GM12878 (cell line): ENCODE results near the gene ABHD3. TPM values are rescaled to one million over a fixed set of nuclear protein-coding genes. Genes with fewer than 3 reads are reported as not detected.

ENCODE experiments used
- ATAC-seq: fragments of 200-7000 bp; cut with Tn5 transposase; 3 replicates; pipeline ENCODE4 v1.9.1; 2020; ENCODE audit warnings: mild to moderate bottlenecking, moderate library complexity
- BruUV-seq: library from RNA; stranded (reverse); fragments of 400-500 nt; replicated peaks from 2 replicates; lab custom pipeline; 2021; lab: Mats Ljungman, UMichigan
- CTCF ChIA-PET: fragments of 300-600 bp; sonication (Branson Sonifier 250); formaldehyde crosslinking; extraction: SDS; loops from one replicate; lab custom pipeline; 2021; ENCODE audit warnings: inconsistent platforms; lab: Yijun Ruan, JAX
- POLR2A ChIA-PET: fragments of 350-600 bp; formaldehyde crosslinking; extraction: SDS; loops from one replicate; lab custom pipeline; 2021; ENCODE audit warnings: inconsistent platforms; lab: Charles Lee
- RAD21 ChIA-PET: fragments of 300-600 bp; sonication (Branson Sonifier 250); formaldehyde crosslinking; loops from one replicate; lab custom pipeline; 2023; ENCODE audit warnings: antibody characterized with exemption; ENCODE audit not compliant: unreplicated experiment; lab: Charles Lee
- SMC1A ChIA-PET: fragments of 300-600 bp; sonication (Branson Sonifier 250); formaldehyde crosslinking; loops from one replicate; lab custom pipeline; 2023; ENCODE audit not compliant: unreplicated experiment, uncharacterized antibody; lab: Charles Lee
- DNase-seq: peaks from one replicate; pipeline ENCODE4 v3.0.0-alpha.2; 2011; ENCODE audit warnings: low read depth, low spot score
- FAIRE-seq: peaks from 3 replicates; lab custom pipeline; 2011; peaks lifted over from hg19 to GRCh38; lab: Jason Lieb, UNC
- H2AFZ ChIP-seq: 2 replicates; pipeline ENCODE4 v1.6.0; 2011; ENCODE audit warnings: low read depth, low read length, control low read depth; ENCODE audit not compliant: control insufficient read depth
- H3K27ac ChIP-seq: 2 replicates; pipeline ENCODE4 v1.5.1; 2011; ENCODE audit warnings: control low read depth; ENCODE audit not compliant: control insufficient read depth, insufficient read depth
- H3K27me3 ChIP-seq, 2 experiments: replicated peaks in 1 of 2; 2 replicates each; pipeline versions ENCODE4 v1.6.0 to v1.6.1; 2011; ENCODE audit warnings: low read length in 1 of 2; ENCODE audit not compliant: control insufficient read depth in 2 of 2, insufficient read depth in 2 of 2
- H3K36me3 ChIP-seq, 2 experiments: 2 replicates each; pipeline ENCODE4 v1.5.1; 2011; ENCODE audit warnings: low read length in 1 of 2; ENCODE audit not compliant: control insufficient read depth in 2 of 2, insufficient read depth in 2 of 2
- H3K4me1 ChIP-seq: 2 replicates; pipeline ENCODE4 v1.6.1; 2011; ENCODE audit warnings: mild to moderate bottlenecking, low read length, moderate library complexity, mixed read lengths; ENCODE audit not compliant: control insufficient read depth, insufficient read depth
- H3K4me2 ChIP-seq: 2 replicates; pipeline ENCODE4 v1.6.0; 2011; ENCODE audit warnings: control low read depth; ENCODE audit not compliant: control insufficient read depth, insufficient read depth
- H3K4me3 ChIP-seq: fragments of 200-600 bp; sonication (generic); 2 replicates; pipeline ENCODE4 v1.5.1; 2016
- H3K79me2 ChIP-seq: 2 replicates; pipeline ENCODE4 v1.6.0; 2011; ENCODE audit warnings: low read length; ENCODE audit not compliant: control insufficient read depth, insufficient read depth
- H3K9ac ChIP-seq: 2 replicates; pipeline ENCODE4 v1.8.0; 2011; ENCODE audit warnings: low read length, control low read depth, mixed read lengths; ENCODE audit not compliant: control insufficient read depth, insufficient read depth
- H3K9me3 ChIP-seq: replicated peaks from 3 replicates; pipeline ENCODE4 v1.5.1; 2011; ENCODE audit warnings: mild to moderate bottlenecking, low read length; ENCODE audit not compliant: control insufficient read depth, insufficient read depth
- H4K20me1 ChIP-seq: 2 replicates; pipeline ENCODE4 v1.6.0; 2011; ENCODE audit not compliant: control insufficient read depth, insufficient read depth
- CUX1 ChIP-seq: IDR thresholded peaks from 2 replicates; pipeline ENCODE4 v1.6.1; 2012; ENCODE audit warnings: improper control_type of control experiment, low read depth, low read length; ENCODE audit not compliant: insufficient replicate concordance
- EZH2 ChIP-seq: IDR thresholded peaks from 2 replicates; pipeline ENCODE4 v1.6.1; 2012; ENCODE audit warnings: low read depth, mild to moderate bottlenecking, control low read depth, inconsistent platforms, low read length, borderline replicate concordance; ENCODE audit not compliant: control insufficient read depth
- HDAC2 ChIP-seq: fragments of 200-600 bp; sonication (generic); IDR thresholded peaks from 2 replicates; pipeline ENCODE4 v1.6.1; 2017
- HDAC6 ChIP-seq: fragments of 200-600 bp; sonication (generic); IDR thresholded peaks from one replicate; pipeline ENCODE4 v1.8.0; 2017; ENCODE audit warnings: antibody characterized with exemption; ENCODE audit not compliant: unreplicated experiment
- HDGF ChIP-seq: fragments of 450-650 bp; IDR thresholded peaks from 2 replicates; pipeline ENCODE4 v1.6.1; 2016; ENCODE audit warnings: antibody characterized with exemption
- IKZF1 ChIP-seq: fragments of 450-650 bp; conservative IDR thresholded peaks from 2 replicates; pipeline ENCODE4 v1.6.1; 2017; ENCODE audit warnings: antibody characterized with exemption, mild to moderate bottlenecking
- IRF4 ChIP-seq: IDR thresholded peaks from 2 replicates; pipeline ENCODE4 v1.6.1; 2011; ENCODE audit warnings: low read depth, low read length
- IRF5 ChIP-seq: fragments of 450-650 bp; IDR thresholded peaks from 2 replicates; pipeline ENCODE4 v1.6.1; 2017; ENCODE audit warnings: borderline replicate concordance
- MEF2A ChIP-seq: IDR thresholded peaks from 2 replicates; pipeline ENCODE4 v1.6.1; 2011; ENCODE audit warnings: low read depth, mild to moderate bottlenecking, low read length, moderate library complexity; ENCODE audit not compliant: insufficient read depth
- MEF2B ChIP-seq: fragments of 450-650 bp; IDR thresholded peaks from 2 replicates; pipeline ENCODE4 v1.6.1; 2018; ENCODE audit warnings: mild to moderate bottlenecking, moderate library complexity; ENCODE audit not compliant: partially characterized antibody, poor library complexity, severe bottlenecking
- MYB ChIP-seq: fragments of 150-350 bp; IDR thresholded peaks from 2 replicates; pipeline ENCODE4 v1.6.1; 2014; ENCODE audit warnings: mild to moderate bottlenecking, low read depth, low read length, borderline replicate concordance
- NR2C1 ChIP-seq: fragments of 450-650 bp; IDR thresholded peaks from 2 replicates; pipeline ENCODE4 v1.6.1; 2017; ENCODE audit warnings: antibody characterized with exemption, mild to moderate bottlenecking, moderate library complexity
- PAX5 ChIP-seq: IDR thresholded peaks from 2 replicates; pipeline ENCODE4 v1.6.1; 2011; ENCODE audit warnings: low read depth, low read length, borderline replicate concordance
- PKNOX1 ChIP-seq: fragments of 450-650 bp; IDR thresholded peaks from 2 replicates; pipeline ENCODE4 v1.6.1; 2016; ENCODE audit warnings: mild to moderate bottlenecking
- POLR2AphosphoS2 ChIP-seq: IDR thresholded peaks from 2 replicates; pipeline ENCODE4 v1.6.1; 2011; ENCODE audit warnings: low read depth, mild to moderate bottlenecking, low read length, improper control_type of control experiment, moderate library complexity
- TARDBP ChIP-seq: IDR thresholded peaks from 2 replicates; pipeline ENCODE4 v1.6.1; 2016; ENCODE audit warnings: borderline replicate concordance
- USF1 ChIP-seq: IDR thresholded peaks from 2 replicates; pipeline ENCODE4 v1.6.1; 2011; ENCODE audit warnings: borderline replicate concordance, low read depth, mild to moderate bottlenecking, moderate library complexity, mixed read lengths, low read length; ENCODE audit not compliant: insufficient read depth; ENCODE audit errors: extremely low read length
- WGBS: methylation state at CpG from one replicate; pipeline ENCODE4 v1.1.6; 2016; ENCODE audit warnings: low lambda C conversion rate; ENCODE audit not compliant: insufficient replicate concordance, insufficient coverage; ENCODE audit errors: missing lambda C conversion rate; 5-methylcytosine and 5-hydroxymethylcytosine counted together
- in situ Hi-C: fragments of 300-500 bp; cut with MboI; formaldehyde crosslinking; loops from 9 replicates; pipeline ENCODE4 v1.14.3; 2018; ENCODE audit warnings: mixed read lengths
- intact Hi-C: fragments of 100-400 bp; cut with micrococcal nuclease; formaldehyde crosslinking; loops from one replicate; pipeline ENCODE4 v1.14.2; 2022; ENCODE audit not compliant: unreplicated experiment
- polyA plus RNA-seq, 11 experiments: library from polyadenylated mRNA; depleted of rRNA in 4 of 11; unstranded in 6 of 11; stranded (reverse) in 5 of 11; fragments of >200 nt; fragmentation: Nextera tagmentation in 4 of 11; fragmentation: Illumina TruSeq in 1 of 11; extraction: Ambion mirVana in 4 of 11; extraction: Trizol in 1 of 11; gene quantifications; 1 replicate in 1 of 11; 2 replicates in 10 of 11; pipeline versions ENCODE4 v1.2.1 to v1.2.3, GENCODE V29; 2011 to 2016; ENCODE audit warnings: inconsistent platforms in 2 of 11, missing spikeins in 2 of 11, low read depth in 1 of 11
- total RNA-seq, 4 experiments: library from RNA; depleted of rRNA in 3 of 4; stranded (reverse); fragments of >200 nt in 3 of 4; fragmentation: Illumina TruSeq in 1 of 4; extraction: Trizol in 1 of 4; gene quantifications; 2 replicates each; pipeline versions ENCODE4 v1.2.1 to v1.2.3, GENCODE V29; 2013 to 2021

Gene ABHD3
- total and polyA plus RNA-seq, 10 of the 15 experiments (the other 5 are each of a cell fraction or from before 2014, with no cell fraction given): 4.9 to 49.8 (median 18.3) TPM

- TF ChIP-seq IKZF1 (no peak), HDGF (no peak), IRF5 (no peak), MEF2B (no peak), EZH2 (no peak), HDAC2 (no peak), HDAC6 (no peak), PAX5 (no peak), USF1 (no peak)
Measured at GRCh38 chr18:21652073-21652472, 52.5 kb downstream of the ABHD3 start (continued).

- ChIA-PET RAD21 (no interaction called here), POLR2A (no interaction called here), CTCF (no interaction called here), SMC1A (interaction anchor here (0.7 kb wide), 1 partner anchor 17 kb away, joined by 3 read pairs; no protein-coding TSS in a partner anchor)
- H3K9ac ChIP-seq: no peak overlapping the region
- intact Hi-C loops: no loop called here
- H3K4me2 ChIP-seq: no peak overlapping the region
- H3K4me1 ChIP-seq: no peaks in the 10 kb centered on the region
- FAIRE-seq (no peak), DNase-seq (no peak), ATAC-seq (no peak)
- in situ Hi-C loops: no loop called here
- H2AFZ ChIP-seq: no peak overlapping the region
- H3K79me2 ChIP-seq: no peaks in the 10 kb centered on the region
- H3K27me3 ChIP-seq: no peaks in the 10 kb centered on the region
- H3K4me3 ChIP-seq: no peak overlapping the region
- BruUV-seq: no TSS peak
- 100% methylated on average over 1 of the region's 1 CpG for WGBS
- H3K36me3 ChIP-seq: no peaks in the 10 kb centered on the region
- H4K20me1 ChIP-seq: no peaks in the 10 kb centered on the region
- H3K27ac ChIP-seq: no peak overlapping the region
- no peaks in the 10 kb centered on the region for H3K9me3 ChIP-seq
- TF ChIP-seq CUX1: no peak
- TF ChIP-seq POLR2AphosphoS2: no peak
- TF ChIP-seq MYB: no peak
- TF ChIP-seq IRF4: no peak
- TF ChIP-seq TARDBP: no peak
- TF ChIP-seq MEF2A: no peak
- TF ChIP-seq NR2C1: no peak
- TF ChIP-seq PKNOX1: no peak
Measured at GRCh38 chr18:21650311-21650710, 54.3 kb downstream of the ABHD3 start.
